GM21723 (cell line): ENCODE results near the gene TSHB.
"Not testable (repeated sequence)": the region's sequence is repeated elsewhere in the genome, so short reads cannot be mapped to it uniquely, and the experiment has no call there.

Experiments
- ATAC-seq: cut with Tn5 transposase; IDR thresholded peaks from one replicate; pipeline ENCODE4 v1.9.1; 2021; ENCODE audit warnings: mild to moderate bottlenecking, moderate library complexity; ENCODE audit not compliant: unreplicated experiment

TSHB gene

DNA sequence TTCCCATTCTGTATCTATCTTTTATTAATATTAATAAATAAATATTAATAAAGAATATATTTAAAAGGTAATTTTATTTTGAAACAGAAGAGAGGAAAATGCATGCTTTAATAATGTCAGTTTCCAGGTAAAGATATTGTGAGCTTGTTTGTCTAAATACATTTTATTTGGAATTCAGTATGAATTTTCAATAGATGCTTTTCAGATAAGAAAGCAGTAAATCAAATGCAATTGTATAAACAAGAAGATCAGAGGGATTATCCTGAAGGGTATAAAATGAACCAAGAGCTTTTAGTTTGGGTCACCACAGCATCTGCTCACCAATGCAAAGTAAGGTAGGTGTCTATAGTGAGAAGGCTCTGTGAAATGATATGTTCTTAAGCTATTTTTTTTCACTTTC lies at the start of gene TSHB:
TSS of gene TSHB (plus strand) at position 301 of the 400 bp plus-strand sequence. CDS start 3,537 bp downstream, outside the sequence.
- no peak for ATAC-seq

DNA sequence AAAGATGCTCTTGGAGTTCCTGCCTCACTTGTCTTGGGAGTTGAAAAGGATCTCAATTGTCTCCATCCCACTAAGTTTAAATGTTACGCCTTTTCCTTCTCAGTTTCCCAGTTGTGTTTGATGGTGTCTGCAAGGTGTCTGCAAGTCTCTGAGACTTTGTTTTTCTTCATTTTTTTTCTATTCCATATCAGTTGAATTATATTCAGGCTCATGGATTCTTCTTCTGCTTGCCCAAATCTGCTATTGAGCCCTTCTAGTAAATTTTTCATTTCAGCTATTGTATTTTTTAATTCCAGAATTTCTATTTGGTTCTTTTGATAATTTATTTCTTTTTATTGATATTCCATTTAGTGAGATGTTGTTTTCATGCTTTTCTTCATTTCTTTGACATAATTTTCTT lies 47.4 kb upstream of the TSHB start:
- no peak for ATAC-seq

DNA sequence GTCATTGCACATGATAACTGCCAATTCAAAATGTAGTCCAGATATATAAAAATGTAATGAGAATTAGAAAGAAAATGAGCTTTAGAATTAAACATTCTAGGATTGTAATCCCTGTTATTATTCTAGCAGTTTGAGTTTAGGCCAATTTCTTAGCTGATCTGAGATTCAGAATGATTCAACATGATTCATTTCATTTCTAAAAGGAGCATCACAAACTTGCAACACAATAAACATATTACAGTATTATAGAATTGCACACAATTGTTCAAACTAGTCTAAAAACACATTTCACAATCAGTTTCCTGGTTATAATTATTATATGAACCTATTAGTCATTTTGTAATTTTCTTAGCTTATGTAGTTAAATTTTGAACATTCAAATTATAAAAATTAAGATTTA lies 43.3 kb upstream of the TSHB start:
- no peak for ATAC-seq

GRCh38 chr1:114988095-114988494 lies 41.5 kb upstream of the TSHB start:
- no peak for ATAC-seq

- no peak for ATAC-seq
Measured at GRCh38 chr1:114997510-114998289, 31.9 kb upstream of the TSHB start.

- no peak for ATAC-seq
Measured at GRCh38 chr1:115006191-115006590, 23.4 kb upstream of the TSHB start.

DNA sequence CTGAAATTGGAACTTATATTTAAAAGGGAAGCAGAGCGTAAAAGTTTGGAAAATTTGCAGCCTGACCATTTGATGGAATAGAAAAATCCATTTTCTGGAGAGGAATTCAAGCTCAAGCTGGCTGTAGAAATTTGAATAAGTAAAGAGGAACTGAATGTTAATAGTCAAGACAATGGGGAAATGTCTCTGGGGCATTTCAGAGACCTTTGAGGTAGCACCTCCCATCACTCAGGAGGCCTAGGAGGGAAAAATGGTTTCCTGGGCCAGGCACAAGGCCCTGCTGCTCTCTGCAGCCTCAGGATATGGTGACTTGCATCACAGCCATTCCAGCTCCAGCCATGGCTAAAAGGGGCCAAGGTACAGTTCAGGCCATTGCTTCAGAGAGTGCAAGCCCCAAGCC lies 17.6 kb upstream of the TSHB start:
- no peak for ATAC-seq

- ATAC-seq, result no peak
Measured at GRCh38 chr1:115012434-115012833, 17.2 kb upstream of the TSHB start.

DNA sequence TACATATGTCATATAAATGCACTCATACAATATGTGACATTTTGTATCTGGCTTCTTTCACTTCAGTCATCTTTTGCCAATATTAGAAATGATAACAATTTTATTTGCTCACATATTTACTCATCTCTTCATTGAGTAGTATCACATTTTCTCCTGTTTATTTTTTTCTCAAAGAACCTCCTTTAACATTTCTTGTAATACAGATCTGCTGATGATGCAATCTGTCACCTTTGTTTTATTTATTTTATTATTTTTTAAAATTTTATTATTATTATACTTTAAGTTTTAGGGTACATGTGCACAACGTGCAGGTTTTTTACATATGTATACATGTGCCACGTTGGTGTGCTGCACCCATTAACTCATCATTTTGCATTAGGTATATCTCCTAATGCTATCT lies 15.8 kb upstream of the TSHB start:
- no peak for ATAC-seq

GRCh38 chr1:115019549-115019948 lies 10.1 kb upstream of the TSHB start:
- not testable (repeated sequence) for ATAC-seq

DNA sequence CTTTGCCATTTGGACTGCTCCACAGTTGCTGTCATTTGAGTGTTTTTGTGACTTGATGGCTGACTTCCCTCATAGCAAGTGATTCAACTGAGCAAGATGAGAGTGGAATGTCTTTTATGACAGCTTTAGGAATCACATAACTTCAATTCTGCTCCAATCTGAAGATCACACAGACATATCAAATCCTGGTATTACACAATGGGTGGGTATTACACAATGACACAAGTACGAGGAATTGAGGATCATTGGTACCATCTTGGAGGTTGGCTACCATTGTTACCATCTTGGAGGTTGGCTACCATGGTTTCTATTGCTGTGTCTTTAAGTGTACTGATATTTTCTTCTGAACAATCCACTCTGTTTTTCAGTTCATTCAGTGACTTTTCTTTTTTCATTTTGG lies 8.5 kb upstream of the TSHB start:
- no peak for ATAC-seq

DNA sequence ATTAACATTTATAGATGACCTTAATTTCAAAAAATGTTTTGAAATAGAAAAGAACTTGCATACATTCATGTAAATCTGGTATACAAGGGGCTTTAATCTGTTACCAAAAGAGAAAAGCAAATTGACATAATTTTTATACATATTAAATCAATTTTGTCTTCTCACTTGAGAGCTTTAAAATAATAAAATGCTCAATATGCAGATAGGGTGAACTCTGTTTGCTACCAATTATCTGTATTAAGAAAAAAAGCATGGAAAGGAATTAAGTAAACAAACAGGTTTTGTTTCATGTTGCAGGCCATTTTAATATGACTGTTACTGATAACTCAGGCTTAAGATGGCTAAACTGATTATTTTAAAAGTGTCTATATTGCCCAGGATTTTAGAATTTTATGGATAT lies 6.0 kb upstream of the TSHB start:
- ATAC-seq, result no peak

DNA sequence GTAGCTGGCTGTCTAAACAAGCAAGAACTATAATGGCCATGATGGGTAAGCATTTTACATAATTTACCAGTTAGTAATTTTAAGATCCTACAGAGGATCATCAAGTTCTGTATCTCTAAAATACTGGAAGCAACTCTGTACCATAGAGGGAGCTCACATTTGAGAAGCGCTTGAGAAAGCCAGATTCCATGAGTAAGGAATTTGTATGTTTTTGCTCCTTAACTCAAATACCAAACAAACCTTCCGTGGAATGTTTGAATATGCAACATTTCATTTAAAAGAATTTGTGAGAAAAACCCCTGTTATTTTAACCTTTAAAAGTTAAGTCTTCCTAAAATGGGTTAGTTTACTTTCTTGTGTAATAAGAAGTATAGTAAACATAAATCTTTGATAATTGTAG lies 2.0 kb downstream of the TSHB start:
- no peak for ATAC-seq

DNA sequence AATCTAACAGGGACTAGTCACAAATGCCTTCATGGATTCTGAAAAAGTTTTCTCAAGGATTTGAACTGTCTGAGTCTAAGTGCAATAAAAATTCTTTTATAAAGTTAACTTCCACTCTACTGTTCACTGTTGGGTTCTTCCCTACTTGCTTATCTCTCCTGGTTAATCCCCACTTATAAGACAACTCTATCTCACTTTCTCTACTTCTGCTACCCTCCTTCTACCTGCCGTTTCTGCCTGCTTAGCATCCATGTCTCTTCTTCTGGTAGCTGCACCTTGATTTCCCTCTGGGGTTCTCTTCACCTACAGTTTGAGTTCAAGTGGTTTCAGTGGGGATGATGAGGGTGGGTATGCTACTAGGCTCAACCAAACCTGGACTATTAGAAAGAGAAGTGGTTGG lies 6.0 kb downstream of the TSHB start:
- no peak for ATAC-seq

- ATAC-seq, result no peak
Measured at GRCh38 chr1:115036814-115037507, 7.3 kb downstream of the TSHB start.

- no peak for ATAC-seq
Measured at GRCh38 chr1:115040501-115040900, 10.9 kb downstream of the TSHB start.

- no peak for ATAC-seq
Measured at GRCh38 chr1:115041654-115042053, 12.0 kb downstream of the TSHB start.

DNA sequence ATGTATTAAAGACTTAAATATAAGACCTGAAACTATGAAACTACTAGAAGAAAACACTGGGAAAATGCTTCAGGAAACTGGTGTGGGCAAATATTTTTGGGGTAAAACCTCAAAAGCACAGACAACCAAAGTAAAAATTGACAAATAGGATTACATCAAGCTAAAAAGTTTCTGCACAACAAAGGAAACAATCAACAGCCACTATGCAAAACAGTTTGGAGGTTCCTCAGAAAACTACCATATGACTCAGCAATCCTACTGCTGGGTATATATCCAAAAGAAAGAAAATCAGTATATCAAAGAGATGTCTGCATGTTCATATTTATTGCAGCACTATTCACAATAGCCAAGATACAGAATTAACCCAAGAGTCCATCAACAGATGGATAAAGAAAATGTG lies 17.1 kb downstream of the TSHB start:
- ATAC-seq, result no peak

- ATAC-seq, result peak; percentile 10
Measured at GRCh38 chr1:115051850-115052249, 22.2 kb downstream of the TSHB start.

GRCh38 chr1:115052454-115053083 lies 22.9 kb downstream of the TSHB start:
- peak; percentile 85 for ATAC-seq

DNA sequence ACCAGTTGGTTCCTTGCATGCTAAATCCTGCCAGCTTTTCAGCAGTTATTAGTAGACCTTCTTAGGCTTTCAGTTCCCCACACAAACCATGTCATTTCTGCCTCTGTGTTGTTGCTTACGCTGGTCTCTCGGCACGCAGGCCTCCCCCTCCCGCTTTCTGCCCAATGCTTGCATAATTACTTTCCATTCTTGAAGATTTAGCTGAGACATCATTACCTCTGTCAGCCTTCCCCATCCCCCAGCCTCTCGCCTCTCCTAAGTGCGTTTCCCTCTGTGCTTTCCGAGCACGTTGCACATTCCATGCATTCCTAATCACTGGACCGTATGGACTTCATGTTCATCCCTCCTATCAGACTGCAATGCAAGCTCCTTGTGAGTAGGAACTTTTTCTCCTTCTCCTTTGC lies 26.8 kb downstream of the TSHB start:
- no peak for ATAC-seq

GRCh38 chr1:115057661-115058254 lies 28.1 kb downstream of the TSHB start:
- no peak for ATAC-seq
